ENCODE results near the gene PEX14. TPM values are rescaled to one million over a fixed set of nuclear protein-coding genes. Genes with fewer than 3 reads are reported as not detected.

The PEX14 gene
- total and polyA plus RNA-seq, 9 of the 15 experiments (the other 6 are each of a cell fraction or from before 2014, with no cell fraction given) = 2.6 to 45.7 (median 22.7) TPM

GRCh38 chr1:10555635-10556429, 81.1 kb downstream of the PEX14 start (continued):
- TF ChIP-seq, protein P1, sequence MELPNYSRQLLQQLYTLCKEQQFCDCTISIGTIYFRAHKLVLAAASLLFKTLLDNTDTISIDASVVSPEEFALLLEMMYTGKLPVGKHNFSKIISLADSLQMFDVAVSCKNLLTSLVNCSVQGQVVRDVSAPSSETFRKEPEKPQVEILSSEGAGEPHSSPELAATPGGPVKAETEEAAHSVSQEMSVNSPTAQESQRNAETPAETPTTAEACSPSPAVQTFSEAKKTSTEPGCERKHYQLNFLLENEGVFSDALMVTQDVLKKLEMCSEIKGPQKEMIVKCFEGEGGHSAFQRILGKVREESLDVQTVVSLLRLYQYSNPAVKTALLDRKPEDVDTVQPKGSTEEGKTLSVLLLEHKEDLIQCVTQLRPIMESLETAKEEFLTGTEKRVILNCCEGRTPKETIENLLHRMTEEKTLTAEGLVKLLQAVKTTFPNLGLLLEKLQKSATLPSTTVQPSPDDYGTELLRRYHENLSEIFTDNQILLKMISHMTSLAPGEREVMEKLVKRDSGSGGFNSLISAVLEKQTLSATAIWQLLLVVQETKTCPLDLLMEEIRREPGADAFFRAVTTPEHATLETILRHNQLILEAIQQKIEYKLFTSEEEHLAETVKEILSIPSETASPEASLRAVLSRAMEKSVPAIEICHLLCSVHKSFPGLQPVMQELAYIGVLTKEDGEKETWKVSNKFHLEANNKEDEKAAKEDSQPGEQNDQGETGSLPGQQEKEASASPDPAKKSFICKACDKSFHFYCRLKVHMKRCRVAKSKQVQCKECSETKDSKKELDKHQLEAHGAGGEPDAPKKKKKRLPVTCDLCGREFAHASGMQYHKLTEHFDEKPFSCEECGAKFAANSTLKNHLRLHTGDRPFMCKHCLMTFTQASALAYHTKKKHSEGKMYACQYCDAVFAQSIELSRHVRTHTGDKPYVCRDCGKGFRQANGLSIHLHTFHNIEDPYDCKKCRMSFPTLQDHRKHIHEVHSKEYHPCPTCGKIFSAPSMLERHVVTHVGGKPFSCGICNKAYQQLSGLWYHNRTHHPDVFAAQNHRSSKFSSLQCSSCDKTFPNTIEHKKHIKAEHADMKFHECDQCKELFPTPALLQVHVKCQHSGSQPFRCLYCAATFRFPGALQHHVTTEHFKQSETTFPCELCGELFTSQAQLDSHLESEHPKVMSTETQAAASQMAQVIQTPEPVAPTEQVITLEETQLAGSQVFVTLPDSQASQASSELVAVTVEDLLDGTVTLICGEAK (IDR thresholded peaks at IDR 0.05) = 0 out of 2 replicates have a peak, but pooled peaks have one; percentile 8
- TF ChIP-seq, protein P1 (CRISPR knock-in tag; IDR thresholded peaks at IDR 0.05) = no peak
- TF ChIP-seq, protein P2, sequence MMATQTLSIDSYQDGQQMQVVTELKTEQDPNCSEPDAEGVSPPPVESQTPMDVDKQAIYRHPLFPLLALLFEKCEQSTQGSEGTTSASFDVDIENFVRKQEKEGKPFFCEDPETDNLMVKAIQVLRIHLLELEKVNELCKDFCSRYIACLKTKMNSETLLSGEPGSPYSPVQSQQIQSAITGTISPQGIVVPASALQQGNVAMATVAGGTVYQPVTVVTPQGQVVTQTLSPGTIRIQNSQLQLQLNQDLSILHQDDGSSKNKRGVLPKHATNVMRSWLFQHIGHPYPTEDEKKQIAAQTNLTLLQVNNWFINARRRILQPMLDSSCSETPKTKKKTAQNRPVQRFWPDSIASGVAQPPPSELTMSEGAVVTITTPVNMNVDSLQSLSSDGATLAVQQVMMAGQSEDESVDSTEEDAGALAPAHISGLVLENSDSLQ (IDR thresholded peaks at IDR 0.05) = peak; percentile 55; the same call in 1 of the 2 replicates
- TF ChIP-seq TRIM24 (IDR thresholded peaks at IDR 0.05) = peak in 1 of 2 experiments; percentile 64; a peak in 1 of 4 replicates
- no peak for TF ChIP-seq ELF4 (CRISPR knock-in tag; IDR thresholded peaks at IDR 0.05)
- TF ChIP-seq ZNF699 (CRISPR knock-in tag; IDR thresholded peaks at IDR 0.05; ENCODE audit: insufficient replicate concordance) = no peak
- peak; percentile 68; the same call in 1 of the 2 replicates for TF ChIP-seq HDAC8 (tag; IDR thresholded peaks at IDR 0.05)
- no peak for TF ChIP-seq ZNF384 (IDR thresholded peaks at IDR 0.05; ENCODE audit: low read depth, low read length)
- 0 out of 2 replicates have a peak, but pooled peaks have one; percentile 16 for TF ChIP-seq MTA1 (IDR thresholded peaks at IDR 0.05; ENCODE audit: borderline replicate concordance)
- TF ChIP-seq CBFB (CRISPR knock-in tag; IDR thresholded peaks at IDR 0.05) = 0 out of 2 replicates have a peak, but pooled peaks have one; percentile 74
- TF ChIP-seq ETV5 (CRISPR knock-in tag; IDR thresholded peaks at IDR 0.05; ENCODE audit: low read depth) = peak; percentile 60; the same call in 1 of the 2 replicates
- TF ChIP-seq ZNF644 (tag; IDR thresholded peaks at IDR 0.05; ENCODE audit: low read depth) = no peak
- TF ChIP-seq PYGO2 (tag; IDR thresholded peaks at IDR 0.05) = no peak
- no peak for TF ChIP-seq RBM17 (IDR thresholded peaks at IDR 0.05; ENCODE audit: borderline replicate concordance, low read depth, low read length)
- TF ChIP-seq ATF7 (IDR thresholded peaks at IDR 0.05) = peak; percentile 38
- TF ChIP-seq, protein P3, sequence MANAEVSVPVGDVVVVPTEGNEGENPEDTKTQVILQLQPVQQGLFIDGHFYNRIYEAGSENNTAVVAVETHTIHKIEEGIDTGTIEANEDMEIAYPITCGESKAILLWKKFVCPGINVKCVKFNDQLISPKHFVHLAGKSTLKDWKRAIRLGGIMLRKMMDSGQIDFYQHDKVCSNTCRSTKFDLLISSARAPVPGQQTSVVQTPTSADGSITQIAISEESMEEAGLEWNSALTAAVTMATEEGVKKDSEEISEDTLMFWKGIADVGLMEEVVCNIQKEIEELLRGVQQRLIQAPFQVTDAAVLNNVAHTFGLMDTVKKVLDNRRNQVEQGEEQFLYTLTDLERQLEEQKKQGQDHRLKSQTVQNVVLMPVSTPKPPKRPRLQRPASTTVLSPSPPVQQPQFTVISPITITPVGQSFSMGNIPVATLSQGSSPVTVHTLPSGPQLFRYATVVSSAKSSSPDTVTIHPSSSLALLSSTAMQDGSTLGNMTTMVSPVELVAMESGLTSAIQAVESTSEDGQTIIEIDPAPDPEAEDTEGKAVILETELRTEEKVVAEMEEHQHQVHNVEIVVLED (CRISPR knock-in tag; IDR thresholded peaks at IDR 0.05) = no peak
